ENCODE measurements around the gene GOSR2.

GOSR2 gene

GRCh38 chr17:46922804-46923635 is at the start of gene GOSR2:
GOSR2 (plus strand) TSS chr17:46923160; CDS start chr17:46923193, 33 bp downstream.
- peak; percentile 87 for DNase-seq (ENCODE audit: low read depth)

GRCh38 chr17:46873941-46874645 is 48.9 kb upstream of the GOSR2 start:
- DNase-seq (ENCODE audit: low read depth) = no peak

GRCh38 chr17:46874906-46875305 is 48.1 kb upstream of the GOSR2 start:
- DNase-seq (ENCODE audit: low read depth) = no peak

- no peak for DNase-seq (ENCODE audit: low read depth)
These were observed 47.1 kb upstream of the GOSR2 start for GRCh38 chr17:46875849-46876352.

- DNase-seq (ENCODE audit: low read depth) = no peak
These were observed 46.5 kb upstream of the GOSR2 start for GRCh38 chr17:46876353-46876887.

- no peak for DNase-seq (ENCODE audit: low read depth)
These were observed 46.0 kb upstream of the GOSR2 start for GRCh38 chr17:46876926-46877325.

- DNase-seq (ENCODE audit: low read depth) = no peak
These were observed 45.5 kb upstream of the GOSR2 start for GRCh38 chr17:46877466-46877865.

GRCh38 chr17:46878055-46878454 is 44.9 kb upstream of the GOSR2 start:
- no peak for DNase-seq (ENCODE audit: low read depth)

GRCh38 chr17:46879101-46879500 is 43.9 kb upstream of the GOSR2 start:
- no peak for DNase-seq (ENCODE audit: low read depth)

- no peak for DNase-seq (ENCODE audit: low read depth)
These were observed 41.9 kb upstream of the GOSR2 start for GRCh38 chr17:46881015-46881414.

GRCh38 chr17:46882666-46883065 is 40.3 kb upstream of the GOSR2 start:
- DNase-seq (ENCODE audit: low read depth) = no peak

GRCh38 chr17:46883871-46884520 is 39.0 kb upstream of the GOSR2 start:
- no peak for DNase-seq (ENCODE audit: low read depth)

- no peak for DNase-seq (ENCODE audit: low read depth)
These were observed 38.4 kb upstream of the GOSR2 start for GRCh38 chr17:46884552-46884951.

GRCh38 chr17:46885415-46886309 is 37.3 kb upstream of the GOSR2 start:
- no peak for DNase-seq (ENCODE audit: low read depth)

- DNase-seq (ENCODE audit: low read depth) = no peak
These were observed 36.7 kb upstream of the GOSR2 start for GRCh38 chr17:46886310-46886663.

- DNase-seq (ENCODE audit: low read depth) = no peak
These were observed 35.2 kb upstream of the GOSR2 start for GRCh38 chr17:46887717-46888116.

GRCh38 chr17:46888727-46889126 is 34.2 kb upstream of the GOSR2 start:
- no peak for DNase-seq (ENCODE audit: low read depth)

GRCh38 chr17:46889519-46889918 is 33.4 kb upstream of the GOSR2 start:
- no peak for DNase-seq (ENCODE audit: low read depth)

GRCh38 chr17:46889992-46890564 is 32.9 kb upstream of the GOSR2 start:
- no peak for DNase-seq (ENCODE audit: low read depth)

GRCh38 chr17:46890638-46891037 is 32.3 kb upstream of the GOSR2 start:
- DNase-seq (ENCODE audit: low read depth) = no peak

GRCh38 chr17:46892192-46892703 is 30.7 kb upstream of the GOSR2 start:
- no peak for DNase-seq (ENCODE audit: low read depth)

Data from fibroblast of gingiva (primary cell).